HUES6 (cell line): ENCODE results near the gene LIFR.

Experiments
- H3K27ac ChIP-seq: 2 replicates; pipeline ENCODE4 v1.7.0; 2013; ENCODE audit warnings: low read depth, mild to moderate bottlenecking, low read length, inconsistent platforms
- H3K27me3 ChIP-seq: 2 replicates; pipeline ENCODE4 v1.6.1; 2013; ENCODE audit warnings: low read length; ENCODE audit not compliant: control insufficient read depth, insufficient read depth
- H3K36me3 ChIP-seq: 2 replicates; pipeline ENCODE4 v1.6.1; 2013; ENCODE audit warnings: low read length; ENCODE audit not compliant: control insufficient read depth, insufficient read depth
- H3K4me1 ChIP-seq: 2 replicates; pipeline ENCODE4 v1.6.1; 2013; ENCODE audit warnings: low read length; ENCODE audit not compliant: control insufficient read depth, insufficient read depth
- H3K4me3 ChIP-seq: 2 replicates; pipeline ENCODE4 v1.5.1; 2013; ENCODE audit warnings: low read depth, low read length
- H3K9ac ChIP-seq: one replicate; pipeline ENCODE4 v1.6.1; 2013; ENCODE audit warnings: mild to moderate bottlenecking, low read length
- H3K9me3 ChIP-seq: 2 replicates; pipeline ENCODE4 v1.6.1; 2013; ENCODE audit warnings: low read depth, low read length; ENCODE audit not compliant: control insufficient read depth, insufficient read depth

LIFR gene

GRCh38 chr5:38598296-38598993, 42.0 kb upstream of the LIFR start:
- Histone ChIP-seq H3K9me3 (no peaks in the 10 kb centered on the region), H3K27me3 (no peaks in the 10 kb centered on the region), H3K4me1 (peaks cover 29% of the 10 kb centered on the region; the same call in 1 of the 2 replicates), H3K4me3 (no peak overlapping the region), H3K27ac (no peak overlapping the region; the same call in 1 of the 2 replicates), H3K36me3 (no peaks in the 10 kb centered on the region), H3K9ac (peak overlapping the region; percentile 5)

- H3K27me3 ChIP-seq: no peaks in the 10 kb centered on the region
- H3K36me3 ChIP-seq: no peaks in the 10 kb centered on the region
- H3K27ac ChIP-seq: no peak overlapping the region
- H3K9ac ChIP-seq: no peak overlapping the region
- peaks cover 18% of the 10 kb centered on the region; the same call in 1 of the 2 replicates for H3K4me1 ChIP-seq
- H3K9me3 ChIP-seq: no peaks in the 10 kb centered on the region
- no peak overlapping the region for H3K4me3 ChIP-seq
These were observed 40.5 kb upstream of the LIFR start for GRCh38 chr5:38596981-38597380.

- Histone ChIP-seq H3K9me3 (no peaks in the 10 kb centered on the region), H3K4me3 (no peak overlapping the region), H3K27ac (no peak overlapping the region), H3K27me3 (no peaks in the 10 kb centered on the region), H3K9ac (no peak overlapping the region), H3K36me3 (no peaks in the 10 kb centered on the region), H3K4me1 (peaks cover 18% of the 10 kb centered on the region; the same call in 1 of the 2 replicates)
These were observed 38.8 kb upstream of the LIFR start for GRCh38 chr5:38595132-38595745.

- Histone ChIP-seq H3K36me3 (no peaks in the 10 kb centered on the region), H3K27me3 (no peaks in the 10 kb centered on the region), H3K4me1 (peaks cover 13% of the 10 kb centered on the region; the same call in 1 of the 2 replicates), H3K4me3 (no peak overlapping the region), H3K27ac (no peak overlapping the region), H3K9me3 (no peaks in the 10 kb centered on the region), H3K9ac (no peak overlapping the region)
These were observed 37.5 kb upstream of the LIFR start for GRCh38 chr5:38593959-38594358.

- Histone ChIP-seq H3K9ac (no peak overlapping the region), H3K9me3 (no peaks in the 10 kb centered on the region), H3K36me3 (no peaks in the 10 kb centered on the region), H3K27ac (no peak overlapping the region), H3K4me1 (peaks cover 6% of the 10 kb centered on the region; the same call in 1 of the 2 replicates), H3K27me3 (no peaks in the 10 kb centered on the region), H3K4me3 (no peak overlapping the region)
These were observed 35.0 kb upstream of the LIFR start for GRCh38 chr5:38591523-38591849.

- no peaks in the 10 kb centered on the region for H3K27me3 ChIP-seq
- H3K9me3 ChIP-seq: no peaks in the 10 kb centered on the region
- H3K36me3 ChIP-seq: no peaks in the 10 kb centered on the region
- H3K4me3 ChIP-seq: no peak overlapping the region
- no peak overlapping the region for H3K9ac ChIP-seq
- H3K27ac ChIP-seq: no peak overlapping the region
- H3K4me1 ChIP-seq: peaks cover 6% of the 10 kb centered on the region; the same call in 1 of the 2 replicates
These were observed 34.5 kb upstream of the LIFR start for GRCh38 chr5:38590838-38591522.

GRCh38 chr5:38589629-38590028, 33.2 kb upstream of the LIFR start:
- no peaks in the 10 kb centered on the region for H3K9me3 ChIP-seq
- no peak overlapping the region for H3K9ac ChIP-seq
- H3K36me3 ChIP-seq: no peaks in the 10 kb centered on the region
- H3K27ac ChIP-seq: no peak overlapping the region
- no peak overlapping the region for H3K4me3 ChIP-seq
- H3K4me1 ChIP-seq: no peaks in the 10 kb centered on the region
- H3K27me3 ChIP-seq: no peaks in the 10 kb centered on the region

GRCh38 chr5:38585816-38586215, 29.4 kb upstream of the LIFR start:
- H3K9me3 ChIP-seq: no peaks in the 10 kb centered on the region
- no peak overlapping the region for H3K9ac ChIP-seq
- no peak overlapping the region for H3K27ac ChIP-seq
- no peaks in the 10 kb centered on the region for H3K27me3 ChIP-seq
- H3K4me1 ChIP-seq: peaks cover 3% of the 10 kb centered on the region; the same call in 1 of the 2 replicates
- no peaks in the 10 kb centered on the region for H3K36me3 ChIP-seq
- H3K4me3 ChIP-seq: no peak overlapping the region

- no peak overlapping the region for H3K9ac ChIP-seq
- no peaks in the 10 kb centered on the region for H3K36me3 ChIP-seq
- H3K9me3 ChIP-seq: no peaks in the 10 kb centered on the region
- no peak overlapping the region for H3K27ac ChIP-seq
- H3K4me3 ChIP-seq: no peak overlapping the region
- no peaks in the 10 kb centered on the region for H3K27me3 ChIP-seq
- peaks cover 3% of the 10 kb centered on the region; the same call in 1 of the 2 replicates for H3K4me1 ChIP-seq
These were observed 27.1 kb upstream of the LIFR start for GRCh38 chr5:38583500-38583899.

GRCh38 chr5:38582975-38583319, 26.5 kb upstream of the LIFR start:
- no peak overlapping the region for H3K27ac ChIP-seq
- no peak overlapping the region for H3K4me3 ChIP-seq
- no peaks in the 10 kb centered on the region for H3K36me3 ChIP-seq
- H3K9ac ChIP-seq: no peak overlapping the region
- H3K4me1 ChIP-seq: peaks cover 3% of the 10 kb centered on the region; the same call in 1 of the 2 replicates
- H3K9me3 ChIP-seq: no peaks in the 10 kb centered on the region
- H3K27me3 ChIP-seq: no peaks in the 10 kb centered on the region

- H3K4me1 ChIP-seq: peaks cover 3% of the 10 kb centered on the region; the same call in 1 of the 2 replicates
- no peak overlapping the region for H3K4me3 ChIP-seq
- no peaks in the 10 kb centered on the region for H3K9me3 ChIP-seq
- H3K27me3 ChIP-seq: no peaks in the 10 kb centered on the region
- no peaks in the 10 kb centered on the region for H3K36me3 ChIP-seq
- H3K27ac ChIP-seq: no peak overlapping the region
- no peak overlapping the region for H3K9ac ChIP-seq
These were observed 26.0 kb upstream of the LIFR start for GRCh38 chr5:38582293-38582974.
